HepG2 (cell line): ENCODE measurements around the gene SYCP2L. TPM values are rescaled to one million over a fixed set of nuclear protein-coding genes. Genes with fewer than 3 reads are reported as not detected.

Experiments
- FLYWCH1 ChIP-seq: sonication (generic); formaldehyde crosslinking; IDR thresholded peaks from 2 replicates; pipeline ENCODE4 v1.8.1; 2023; ENCODE audit warnings: mild to moderate bottlenecking, missing genetic modification reagents
- FOSL1 ChIP-seq: sonication (generic); formaldehyde crosslinking; IDR thresholded peaks from 2 replicates; pipeline ENCODE4 v1.9.0; 2021; ENCODE audit warnings: missing genetic modification reagents, borderline replicate concordance
- FOXM1 ChIP-seq: sonication (generic); formaldehyde crosslinking; IDR thresholded peaks from 2 replicates; pipeline ENCODE4 v1.5.0; 2020; ENCODE audit warnings: missing genetic modification reagents
- GMEB2 ChIP-seq: IDR thresholded peaks from 2 replicates; pipeline ENCODE4 v1.6.1; 2016; ENCODE audit warnings: missing biosample characterization, missing genetic modification reagents, low read depth
- KLF16 ChIP-seq, 2 experiments: sonication (generic) in 1 of 2; formaldehyde crosslinking in 1 of 2; IDR thresholded peaks; 2 replicates each; pipeline versions ENCODE4 v1.6.1 to v1.8.0; 2016 to 2023; ENCODE audit warnings: missing genetic modification reagents in 2 of 2, missing compliant biosample characterization in 1 of 2
- MATR3 ChIP-seq: sonication (generic); formaldehyde crosslinking; IDR thresholded peaks from 2 replicates; pipeline ENCODE4 v1.4.0; 2020; ENCODE audit warnings: missing genetic modification reagents
- MBD4 ChIP-seq: IDR thresholded peaks from 2 replicates; pipeline ENCODE4 v1.6.1; 2012; ENCODE audit warnings: low read length, inconsistent platforms, borderline replicate concordance
- MXD3 ChIP-seq: IDR thresholded peaks from 2 replicates; pipeline ENCODE4 v1.6.1; 2016; ENCODE audit warnings: mild to moderate bottlenecking, missing biosample characterization, missing genetic modification reagents
- MXD4 ChIP-seq: IDR thresholded peaks from 2 replicates; pipeline ENCODE4 v1.6.1; 2016; ENCODE audit warnings: mild to moderate bottlenecking, missing biosample characterization, missing genetic modification reagents
- SMC3 ChIP-seq: IDR thresholded peaks from 2 replicates; pipeline ENCODE4 v1.6.1; 2011; ENCODE audit warnings: low read length, improper control_type of control experiment
- SP1 ChIP-seq, 2 experiments: fragments of 450-650 bp in 1 of 2; sonication (generic) in 1 of 2; formaldehyde crosslinking in 1 of 2; IDR thresholded peaks; 2 replicates each; pipeline versions ENCODE4 v1.4.0 to v1.6.1; 2016 to 2020; ENCODE audit warnings: missing genetic modification reagents in 1 of 2
- THAP11 ChIP-seq: IDR thresholded peaks from 2 replicates; pipeline ENCODE4 v1.6.1; 2016; ENCODE audit warnings: missing biosample characterization, missing genetic modification reagents
- ZBTB46 ChIP-seq: sonication (generic); formaldehyde crosslinking; IDR thresholded peaks from 2 replicates; pipeline ENCODE4 v1.4.0; 2020; ENCODE audit warnings: mild to moderate bottlenecking, missing genetic modification reagents, borderline replicate concordance
- ZFP36L2 ChIP-seq: sonication (generic); formaldehyde crosslinking; IDR thresholded peaks from 2 replicates; pipeline ENCODE4 v1.4.0; 2020; ENCODE audit warnings: missing genetic modification reagents
- ZFP37 ChIP-seq: sonication (generic); formaldehyde crosslinking; IDR thresholded peaks from 2 replicates; pipeline ENCODE4 v1.4.0; 2020; ENCODE audit warnings: missing genetic modification reagents, borderline replicate concordance
- ZKSCAN1 ChIP-seq: fragments of 150-350 bp; IDR thresholded peaks from 2 replicates; pipeline ENCODE4 v1.6.1; 2014; ENCODE audit warnings: low read length
- ZNF281 ChIP-seq: sonication (generic); formaldehyde crosslinking; IDR thresholded peaks from 2 replicates; pipeline ENCODE4 v1.4.0; 2020; ENCODE audit warnings: missing genetic modification reagents, borderline replicate concordance
- ZSCAN31 ChIP-seq: sonication (generic); formaldehyde crosslinking; IDR thresholded peaks from 2 replicates; pipeline ENCODE4 v1.5.0; 2020; ENCODE audit warnings: low read depth, mild to moderate bottlenecking, missing genetic modification reagents
- polyA plus RNA-seq, 8 experiments: library from polyadenylated mRNA; depleted of rRNA in 3 of 8; stranded (reverse) in 7 of 8; unstranded in 1 of 8; fragments of >200 nt; fragmentation: Illumina TruSeq in 4 of 8; extraction: Trizol in 4 of 8; gene quantifications; 2 replicates each; pipeline versions ENCODE4 v1.2.1 to v1.2.3, GENCODE V29; 2011 to 2016; ENCODE audit warnings: low read depth in 4 of 8, missing spikeins in 1 of 8, mixed read lengths in 1 of 8; ENCODE audit not compliant: insufficient read depth in 1 of 8
- total RNA-seq, 5 experiments: library from RNA; depleted of rRNA; stranded (reverse); fragments of >200 nt; fragmentation: Illumina TruSeq; extraction: Trizol; gene quantifications; 2 replicates each; pipeline ENCODE4 v1.2.3, GENCODE V29; 2016; ENCODE audit warnings: low read depth in 1 of 5
- TF ChIP-seq, protein P1 (sequence below): sonication (generic); formaldehyde crosslinking; conservative IDR thresholded peaks from 2 replicates; pipeline ENCODE4 v1.4.0; 2020; ENCODE audit warnings: mild to moderate bottlenecking, missing genetic modification reagents, moderate library complexity
- TF ChIP-seq, protein P2 (sequence below): sonication (generic); IDR thresholded peaks from 2 replicates; pipeline ENCODE4 v1.6.1; 2016; ENCODE audit warnings: low read depth, borderline replicate concordance

SYCP2L gene
- total and polyA plus RNA-seq, 2 of the 13 experiments (the other 11 are each of a cell fraction or from before 2014, with no cell fraction given): 0.22 to 0.54 TPM

DNA sequence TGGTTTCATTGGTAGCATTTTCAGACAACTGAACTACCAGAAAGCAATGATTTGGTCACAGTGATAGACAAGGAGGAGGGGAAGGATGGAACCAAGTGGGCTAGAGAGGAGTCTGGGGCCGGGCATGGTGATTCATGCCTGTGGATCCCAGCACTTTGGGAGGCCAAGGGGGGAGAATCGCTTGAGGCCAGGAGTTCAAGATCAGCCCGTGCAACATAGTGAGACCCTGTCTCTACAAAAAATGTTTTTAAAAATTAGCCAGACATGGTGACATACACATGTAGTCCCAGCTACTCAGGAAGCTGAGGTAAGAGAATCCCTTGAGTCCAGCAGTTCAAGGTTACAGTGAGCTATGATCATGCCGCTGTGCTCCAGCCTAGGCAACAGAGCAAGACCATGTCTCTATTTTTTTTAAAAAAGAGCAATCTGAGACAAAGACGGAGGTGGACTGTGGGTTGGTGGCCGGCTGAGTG is 70.6 kb downstream of the SYCP2L start (continued):
- TF ChIP-seq GMEB2 (CRISPR knock-in tag) (no peak), MBD4 (no peak), ZKSCAN1 (no peak), MXD4 (no peak), ZFP36L2 (CRISPR knock-in tag) (no peak), FOSL1 (CRISPR knock-in tag) (peak; percentile 61; the same call in 1 of the 2 replicates), FOXM1 (CRISPR knock-in tag) (no peak), ZNF281 (CRISPR knock-in tag) (no peak), THAP11 (CRISPR knock-in tag) (peak; percentile 63; the same call in 1 of the 2 replicates), SP1 (IDR thresholded peaks at IDR 0.05) (no peak), SP1 (CRISPR knock-in tag; IDR thresholded peaks at IDR 0.05) (no peak), MATR3 (CRISPR knock-in tag) (no peak), SMC3 (no peak), ZBTB46 (no peak), KLF16 (CRISPR knock-in tag; IDR thresholded peaks at IDR 0.05) (peak in 1 of 2 experiments; percentile 71; a peak in 1 of 4 replicates), MXD3 (CRISPR knock-in tag) (no peak), ZSCAN31 (CRISPR knock-in tag) (no peak), FLYWCH1 (CRISPR knock-in tag) (no peak), ZFP37 (CRISPR knock-in tag) (no peak)
- TF ChIP-seq, protein P1, sequence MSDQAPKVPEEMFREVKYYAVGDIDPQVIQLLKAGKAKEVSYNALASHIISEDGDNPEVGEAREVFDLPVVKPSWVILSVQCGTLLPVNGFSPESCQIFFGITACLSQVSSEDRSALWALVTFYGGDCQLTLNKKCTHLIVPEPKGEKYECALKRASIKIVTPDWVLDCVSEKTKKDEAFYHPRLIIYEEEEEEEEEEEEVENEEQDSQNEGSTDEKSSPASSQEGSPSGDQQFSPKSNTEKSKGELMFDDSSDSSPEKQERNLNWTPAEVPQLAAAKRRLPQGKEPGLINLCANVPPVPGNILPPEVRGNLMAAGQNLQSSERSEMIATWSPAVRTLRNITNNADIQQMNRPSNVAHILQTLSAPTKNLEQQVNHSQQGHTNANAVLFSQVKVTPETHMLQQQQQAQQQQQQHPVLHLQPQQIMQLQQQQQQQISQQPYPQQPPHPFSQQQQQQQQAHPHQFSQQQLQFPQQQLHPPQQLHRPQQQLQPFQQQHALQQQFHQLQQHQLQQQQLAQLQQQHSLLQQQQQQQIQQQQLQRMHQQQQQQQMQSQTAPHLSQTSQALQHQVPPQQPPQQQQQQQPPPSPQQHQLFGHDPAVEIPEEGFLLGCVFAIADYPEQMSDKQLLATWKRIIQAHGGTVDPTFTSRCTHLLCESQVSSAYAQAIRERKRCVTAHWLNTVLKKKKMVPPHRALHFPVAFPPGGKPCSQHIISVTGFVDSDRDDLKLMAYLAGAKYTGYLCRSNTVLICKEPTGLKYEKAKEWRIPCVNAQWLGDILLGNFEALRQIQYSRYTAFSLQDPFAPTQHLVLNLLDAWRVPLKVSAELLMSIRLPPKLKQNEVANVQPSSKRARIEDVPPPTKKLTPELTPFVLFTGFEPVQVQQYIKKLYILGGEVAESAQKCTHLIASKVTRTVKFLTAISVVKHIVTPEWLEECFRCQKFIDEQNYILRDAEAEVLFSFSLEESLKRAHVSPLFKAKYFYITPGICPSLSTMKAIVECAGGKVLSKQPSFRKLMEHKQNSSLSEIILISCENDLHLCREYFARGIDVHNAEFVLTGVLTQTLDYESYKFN (CRISPR knock-in tag): peak; percentile 95
- TF ChIP-seq, protein P2, sequence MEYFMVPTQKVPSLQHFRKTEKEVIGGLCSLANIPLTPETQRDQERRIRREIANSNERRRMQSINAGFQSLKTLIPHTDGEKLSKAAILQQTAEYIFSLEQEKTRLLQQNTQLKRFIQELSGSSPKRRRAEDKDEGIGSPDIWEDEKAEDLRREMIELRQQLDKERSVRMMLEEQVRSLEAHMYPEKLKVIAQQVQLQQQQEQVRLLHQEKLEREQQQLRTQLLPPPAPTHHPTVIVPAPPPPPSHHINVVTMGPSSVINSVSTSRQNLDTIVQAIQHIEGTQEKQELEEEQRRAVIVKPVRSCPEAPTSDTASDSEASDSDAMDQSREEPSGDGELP: peak; percentile 13; the same call in 1 of the 2 replicates
